ENCODE results near the gene ZPR1.
A peak's percentile ranks its signal among the peaks of the same experiment; 100 is the strongest.

Gene ZPR1

DNA sequence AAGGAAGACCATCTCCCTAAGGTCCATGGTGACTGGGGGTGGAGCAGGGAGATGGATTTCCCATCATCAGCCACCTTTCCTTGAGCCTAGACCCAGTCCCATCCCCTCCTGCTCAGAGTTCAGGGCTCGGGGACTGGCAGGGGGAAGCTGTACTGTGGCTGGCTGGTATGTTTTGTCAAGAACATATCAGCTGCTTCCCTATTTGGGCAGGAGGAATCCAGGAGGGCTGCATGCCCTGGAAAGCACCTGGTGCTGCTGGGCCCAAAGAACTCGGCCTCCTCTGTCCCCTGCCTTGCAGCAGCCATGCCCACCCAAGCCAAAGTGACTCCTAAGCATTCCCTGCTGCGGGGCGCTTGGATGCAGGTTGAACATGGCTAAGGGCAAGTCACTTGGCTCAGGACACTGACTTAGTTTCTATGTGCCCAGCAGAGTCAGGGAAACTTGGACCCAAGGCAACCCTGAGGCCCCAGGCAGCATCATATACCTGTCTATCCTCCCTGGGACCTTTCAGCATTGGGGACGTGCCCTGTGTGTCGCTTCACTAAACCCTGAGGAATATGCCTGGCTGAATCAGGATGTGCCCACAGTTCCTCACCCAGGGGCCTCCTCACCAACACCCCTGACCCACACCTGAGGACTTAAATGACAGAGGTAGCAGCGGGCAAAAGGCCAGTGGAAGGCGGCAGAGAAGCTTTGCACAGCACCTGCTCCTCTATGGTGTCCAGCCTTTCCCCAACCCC is 58.2 kb downstream of the ZPR1 start:
- no peak for TF ChIP-seq CTCF (IDR thresholded peaks at IDR 0.05; ENCODE audit: low read depth, low read length)
- no peak for DNase-seq (ENCODE audit: extremely low read depth, low read depth)

DNA sequence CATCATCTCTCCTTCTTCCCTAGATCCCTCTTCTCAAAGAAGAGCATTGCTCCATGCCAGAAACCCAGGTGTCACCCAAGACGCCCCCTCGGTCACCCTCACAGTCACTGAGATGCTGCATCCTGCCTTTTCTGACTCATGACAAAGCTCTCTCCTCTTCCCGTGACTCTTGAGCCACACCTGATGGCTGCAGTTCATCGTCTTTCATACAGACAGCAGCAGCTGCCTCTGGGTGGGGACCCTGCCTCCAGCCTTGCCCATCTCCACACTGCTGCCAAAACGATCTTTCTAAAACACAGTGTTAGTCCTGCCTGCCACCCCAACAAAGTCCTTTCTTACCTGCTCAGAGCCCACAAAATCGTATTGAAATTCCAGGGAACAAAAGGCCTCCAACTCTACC is 59.8 kb downstream of the ZPR1 start:
- DNase-seq (ENCODE audit: extremely low read depth, low read depth) = no peak

DNA sequence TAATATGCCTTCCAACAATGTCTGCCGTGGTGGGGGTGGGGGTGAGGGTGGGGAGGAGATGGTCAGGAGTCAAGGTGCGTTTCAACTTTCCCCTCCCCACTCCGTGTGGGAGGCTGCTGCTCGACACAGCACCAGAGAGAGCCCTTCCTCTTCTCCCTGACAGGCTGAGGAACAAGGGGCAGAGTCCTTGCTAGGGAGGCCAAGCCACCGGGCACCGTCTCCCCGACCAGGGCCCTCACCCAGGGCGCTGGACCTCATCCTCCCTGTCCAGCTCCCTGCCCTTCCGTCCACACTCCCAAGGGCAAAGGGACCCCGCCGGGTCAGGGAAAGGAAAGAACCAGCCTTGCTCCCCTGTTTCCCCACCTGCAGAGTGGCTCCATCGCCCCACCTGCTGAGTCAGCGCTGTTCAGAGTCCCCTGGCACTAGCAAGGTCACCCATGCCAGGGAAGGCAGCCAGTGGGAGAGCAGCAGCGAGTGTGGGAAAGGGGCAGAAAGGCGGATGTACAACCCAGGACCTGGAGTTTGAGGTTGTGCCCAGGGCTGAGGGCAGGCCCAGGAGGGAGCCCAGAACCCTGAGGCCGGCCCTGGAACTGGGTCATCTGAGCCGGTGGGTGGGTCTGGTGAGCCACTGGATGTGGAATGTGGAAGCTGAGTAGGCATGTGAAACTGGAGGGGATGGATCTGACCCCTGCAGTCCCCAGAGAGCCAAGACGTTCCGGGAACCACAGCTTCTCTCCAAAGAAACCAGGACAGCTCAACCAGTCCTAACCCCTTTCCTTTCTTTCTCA is 62.2 kb downstream of the ZPR1 start:
- no peak for TF ChIP-seq CTCF (IDR thresholded peaks at IDR 0.05; ENCODE audit: low read depth, low read length)
- DNase-seq (ENCODE audit: extremely low read depth, low read depth) = peak; percentile 20

More for the DNA sequence above, 59.8 kb downstream of the ZPR1 start:
- TF ChIP-seq CTCF (IDR thresholded peaks at IDR 0.05; ENCODE audit: low read depth, low read length) = no peak

- no peak for TF ChIP-seq CTCF (IDR thresholded peaks at IDR 0.05; ENCODE audit: low read depth, low read length)
- DNase-seq (ENCODE audit: extremely low read depth, low read depth) = no peak
Measured at GRCh38 chr11:116724813-116725212, 63.0 kb downstream of the ZPR1 start.

Measured in AG09319 (cell line).